Kidney tubule cell (primary cell): ENCODE data around the gene PPIA.
"Not testable (repeated sequence)": the region's sequence is repeated elsewhere in the genome, so short reads cannot be mapped to it uniquely, and the experiment has no call there.

ENCODE experiments used
- DNase-seq: peaks from one replicate; pipeline ENCODE4 v3.0.0-alpha.2; 2018; ENCODE audit warnings: low spot score

Gene PPIA

DNA sequence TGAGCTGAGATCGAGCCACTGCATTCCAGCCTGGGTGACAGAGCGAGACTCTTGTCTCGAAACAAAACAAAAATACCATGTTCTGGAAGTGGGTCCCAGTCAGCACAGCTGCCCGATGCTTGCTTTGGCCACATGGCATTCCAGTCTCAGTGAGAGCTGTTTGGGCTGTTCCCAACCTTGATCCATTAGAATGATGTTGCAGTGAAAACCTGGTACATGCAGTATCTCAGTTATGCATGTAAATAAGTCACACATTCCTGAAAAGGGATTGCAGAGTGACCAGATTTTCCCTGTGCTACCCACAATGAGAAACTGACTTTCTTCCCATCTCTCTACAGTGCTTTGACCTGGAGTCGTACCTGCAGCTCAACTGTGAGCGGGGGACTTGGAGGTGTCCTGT, 32.4 kb upstream of the PPIA start:
- DNase-seq: no peak

DNA sequence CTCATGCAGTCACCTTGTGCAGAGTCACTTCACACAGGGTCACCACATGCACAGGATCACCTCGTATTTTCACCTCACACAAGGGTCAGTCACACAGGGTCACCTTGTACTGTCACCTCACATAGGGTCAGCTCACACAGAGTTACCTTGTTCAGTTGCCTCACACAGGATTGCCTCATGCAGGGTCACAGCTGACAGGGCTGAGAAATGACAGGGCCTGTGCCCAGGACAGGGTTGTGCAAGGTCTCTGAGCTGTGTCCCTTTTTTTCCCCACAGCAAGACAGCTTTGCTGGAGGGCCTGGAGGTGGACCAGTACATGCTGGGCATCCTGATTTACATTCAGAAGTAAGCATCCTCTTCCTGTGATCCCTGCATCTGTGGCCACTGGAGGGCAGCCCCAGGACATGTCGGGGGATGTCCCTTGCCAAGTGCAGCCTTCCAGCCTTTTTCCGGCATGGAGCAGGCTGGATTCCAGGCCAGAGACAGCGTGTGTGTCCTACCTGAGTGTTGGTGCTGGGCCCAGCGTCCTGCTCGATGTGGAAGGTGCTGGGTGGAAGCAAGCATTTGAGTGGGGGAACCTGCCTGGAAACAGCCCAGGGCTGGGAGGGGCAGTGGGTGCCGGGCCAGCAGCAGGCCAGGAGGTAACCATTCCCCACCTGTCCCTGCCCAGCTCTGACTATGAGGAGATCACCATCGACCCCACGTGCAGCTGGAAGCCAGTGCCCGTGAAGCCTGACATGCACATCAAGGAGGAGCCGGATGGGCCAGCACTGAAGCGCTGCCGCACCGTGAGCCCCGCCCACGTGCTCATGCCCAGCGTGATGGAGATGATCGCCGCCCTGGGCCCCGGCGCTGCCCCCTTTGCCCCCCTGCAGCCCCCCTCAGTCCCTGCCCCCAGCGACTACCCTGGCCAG, 31.6 kb upstream of the PPIA start:
- no peak for DNase-seq

- no peak for DNase-seq
These were observed 30.7 kb upstream of the PPIA start for GRCh38 chr7:44765579-44766415.

GRCh38 chr7:44766416-44766801, 30.1 kb upstream of the PPIA start:
- DNase-seq: no peak

GRCh38 chr7:44767134-44767911, 29.2 kb upstream of the PPIA start:
- no peak for DNase-seq

DNA sequence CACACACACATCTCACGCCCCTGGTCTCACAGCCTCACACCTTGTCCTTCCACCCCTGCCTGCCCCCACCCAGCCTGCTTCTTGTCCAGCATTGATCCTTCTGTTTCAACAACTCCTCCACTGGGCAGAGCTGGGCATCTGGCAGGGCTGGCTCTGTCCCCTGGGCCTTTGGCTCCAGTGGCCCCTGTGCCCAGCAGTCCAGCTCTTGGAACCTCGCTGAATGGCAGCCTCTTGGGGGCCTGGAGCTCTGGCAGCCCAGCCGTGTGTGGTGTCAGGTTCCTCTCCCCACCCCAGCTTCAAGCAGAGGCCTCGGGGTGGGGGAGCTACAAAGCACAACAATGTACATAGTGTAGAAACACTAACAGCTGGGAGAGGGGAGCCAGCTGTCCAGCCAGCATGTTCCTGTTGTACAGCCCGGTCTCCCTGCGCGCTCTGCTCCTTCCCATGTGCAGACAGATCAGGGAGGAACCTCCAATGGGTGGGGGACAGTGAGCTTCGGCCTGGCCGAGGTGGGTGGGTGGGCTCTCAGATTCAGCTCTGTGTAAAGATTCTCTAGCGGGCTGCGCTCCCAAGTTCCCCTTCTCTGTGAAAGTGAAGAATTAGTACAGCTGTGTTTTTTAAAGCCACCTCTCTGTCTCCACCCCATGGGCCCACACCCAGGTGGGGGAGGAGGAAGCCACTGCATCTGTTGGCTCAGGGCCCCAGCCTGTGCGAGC, 28.4 kb upstream of the PPIA start:
- DNase-seq: no peak

- DNase-seq: no peak
These were observed 27.7 kb upstream of the PPIA start for GRCh38 chr7:44768628-44769371.

- no peak for DNase-seq
These were observed 27.1 kb upstream of the PPIA start for GRCh38 chr7:44769376-44769775.

- peak; percentile 80 for DNase-seq
These were observed 26.6 kb upstream of the PPIA start for GRCh38 chr7:44769776-44770294.

- no peak for DNase-seq
These were observed 25.1 kb upstream of the PPIA start for GRCh38 chr7:44771358-44771757.

DNA sequence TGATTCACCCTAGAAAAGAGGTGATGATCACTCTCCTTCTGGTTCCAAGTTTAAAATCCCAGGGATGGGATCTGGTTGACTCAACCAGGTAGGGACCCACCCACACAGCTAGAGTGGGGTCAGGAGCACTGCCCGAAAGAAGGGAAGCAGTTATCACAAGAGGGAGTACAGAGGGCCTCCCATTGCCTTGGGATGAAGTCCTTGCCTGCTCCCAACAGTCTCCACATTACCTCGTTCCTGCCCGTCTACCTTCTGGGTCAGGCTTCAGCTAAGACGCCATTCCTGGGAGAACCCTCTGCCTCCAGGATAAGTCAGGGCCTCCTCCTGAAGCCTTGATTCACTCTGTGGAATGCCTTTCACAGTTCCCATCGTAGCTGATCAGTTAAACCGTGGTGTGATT, 24.0 kb upstream of the PPIA start:
- no peak for DNase-seq

GRCh38 chr7:44772867-44773266, 23.6 kb upstream of the PPIA start:
- no peak for DNase-seq

DNA sequence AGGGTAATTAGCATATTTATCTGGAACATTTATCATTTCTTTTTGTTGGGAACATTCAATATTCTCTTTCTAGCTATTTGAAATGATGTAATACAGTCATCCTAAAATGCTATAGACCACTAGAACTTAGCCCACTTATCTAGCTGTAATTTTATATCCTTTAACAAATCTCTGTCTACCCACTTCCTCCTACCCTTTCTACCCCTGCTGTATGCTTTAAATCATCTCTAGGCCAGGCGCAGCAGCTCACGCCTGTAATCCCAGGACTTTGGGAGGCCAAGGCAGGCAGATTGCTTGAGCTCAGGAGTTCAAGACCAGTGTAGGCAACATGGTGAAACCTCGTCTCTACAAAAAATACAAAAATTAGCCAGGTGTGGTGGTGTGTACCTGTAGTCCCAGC, 22.0 kb upstream of the PPIA start:
- not testable (repeated sequence) for DNase-seq

- DNase-seq: no peak
These were observed 20.9 kb upstream of the PPIA start for GRCh38 chr7:44775383-44776107.

DNA sequence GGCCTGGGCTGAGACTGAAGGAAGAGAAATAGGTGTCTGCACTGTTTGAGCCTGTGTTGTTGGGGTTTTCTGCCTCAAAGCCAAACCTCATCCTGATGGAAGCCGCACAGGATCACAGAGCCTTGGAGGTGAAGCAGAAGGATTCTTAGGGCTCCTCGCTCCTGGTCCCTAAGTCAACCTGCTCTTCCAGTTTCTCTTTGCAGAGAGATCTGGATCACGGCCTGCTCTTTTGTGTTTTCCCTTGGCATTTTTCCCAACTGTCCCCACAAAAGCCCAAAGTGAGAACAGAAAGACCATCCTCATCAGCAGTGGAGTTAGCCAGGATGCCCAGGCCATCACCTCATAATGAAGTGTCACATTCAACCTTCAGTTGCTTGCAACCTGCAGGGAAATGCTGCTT, 20.3 kb upstream of the PPIA start:
- no peak for DNase-seq

DNA sequence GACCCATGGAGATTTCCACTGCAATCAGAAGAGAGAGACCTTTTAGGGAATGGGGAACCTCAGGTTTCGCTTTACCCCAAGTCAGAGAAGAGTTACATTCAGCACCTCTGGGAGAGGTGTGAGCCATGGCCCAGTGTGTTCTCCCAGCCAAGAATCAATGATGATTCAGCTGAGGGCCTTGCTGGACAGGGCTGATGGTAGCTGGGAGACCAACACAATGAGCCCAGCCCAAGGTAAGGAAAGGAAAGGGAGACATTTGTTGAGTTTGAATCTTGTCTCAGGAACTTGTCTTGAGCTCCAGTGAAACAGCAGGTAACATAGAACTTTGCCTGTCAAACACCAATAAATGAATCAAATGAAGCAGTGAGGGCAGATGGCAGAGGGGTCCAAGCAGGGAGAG, 14.0 kb upstream of the PPIA start:
- no peak for DNase-seq

DNA sequence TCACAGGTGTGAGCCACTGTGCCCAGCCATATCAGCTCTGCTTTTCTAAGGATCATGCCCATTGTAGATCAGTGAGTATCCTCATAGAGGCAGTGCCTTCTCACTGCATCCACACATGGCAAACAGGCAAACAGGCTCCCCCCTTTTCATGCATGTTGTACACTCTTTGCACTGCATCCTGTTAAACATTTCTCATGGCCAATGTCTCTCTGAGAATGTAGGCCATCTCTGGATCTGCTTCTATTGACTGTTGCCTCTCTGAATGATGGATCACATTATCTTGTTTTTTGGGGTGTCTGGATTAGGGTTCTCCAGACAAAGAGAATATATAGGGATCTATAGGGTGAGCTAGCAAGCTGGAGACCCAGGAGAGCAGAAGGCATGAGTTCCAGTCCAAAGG, 13.1 kb upstream of the PPIA start:
- no peak for DNase-seq

- no peak for DNase-seq
These were observed 12.1 kb upstream of the PPIA start for GRCh38 chr7:44784364-44784763.

DNA sequence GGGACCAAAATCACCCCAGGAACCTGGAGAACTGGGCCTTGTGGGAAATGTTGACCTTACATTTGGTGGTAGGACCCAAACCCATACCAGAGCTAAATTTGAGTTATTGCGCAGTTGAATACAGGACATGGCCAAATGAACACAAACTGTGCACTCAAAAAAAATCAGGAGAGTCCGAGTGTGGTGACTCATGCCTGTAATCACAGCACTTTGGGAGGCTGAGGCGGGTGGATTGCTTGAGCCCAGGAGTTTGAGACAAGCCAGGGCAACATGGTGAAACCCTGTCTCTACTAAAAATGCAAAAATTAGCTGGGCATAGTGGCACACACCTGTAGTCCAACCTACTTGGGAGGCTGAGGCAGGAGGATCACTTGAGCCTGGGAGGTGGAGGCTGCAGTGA, 11.3 kb upstream of the PPIA start:
- not testable (repeated sequence) for DNase-seq

DNA sequence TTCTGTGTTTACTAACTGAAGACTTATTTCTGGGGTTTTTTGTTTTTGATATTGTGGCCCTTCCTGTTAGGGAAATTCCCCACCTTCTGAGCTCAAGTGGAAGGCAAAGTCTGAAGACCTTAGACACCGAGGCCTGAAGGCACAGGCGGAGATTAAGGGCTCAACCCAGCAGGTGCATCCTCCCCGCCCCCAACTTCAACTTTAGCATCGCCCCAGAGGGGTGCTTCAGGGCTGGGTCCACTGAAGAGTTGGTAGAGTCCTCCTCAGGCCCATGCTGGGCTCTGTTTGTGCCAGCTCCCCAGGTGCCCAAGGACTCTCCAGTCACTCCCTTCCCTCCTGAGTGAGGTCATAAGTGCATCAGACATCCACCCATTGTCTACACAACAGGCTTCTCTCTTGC, 9.4 kb upstream of the PPIA start:
- no peak for DNase-seq
